Measurements from ENCODE around the gene GNAI2.
"Not testable (repeated sequence)": the region's sequence is repeated elsewhere in the genome, so short reads cannot be mapped to it uniquely, and the experiment has no call there.

GNAI2 gene

DNA sequence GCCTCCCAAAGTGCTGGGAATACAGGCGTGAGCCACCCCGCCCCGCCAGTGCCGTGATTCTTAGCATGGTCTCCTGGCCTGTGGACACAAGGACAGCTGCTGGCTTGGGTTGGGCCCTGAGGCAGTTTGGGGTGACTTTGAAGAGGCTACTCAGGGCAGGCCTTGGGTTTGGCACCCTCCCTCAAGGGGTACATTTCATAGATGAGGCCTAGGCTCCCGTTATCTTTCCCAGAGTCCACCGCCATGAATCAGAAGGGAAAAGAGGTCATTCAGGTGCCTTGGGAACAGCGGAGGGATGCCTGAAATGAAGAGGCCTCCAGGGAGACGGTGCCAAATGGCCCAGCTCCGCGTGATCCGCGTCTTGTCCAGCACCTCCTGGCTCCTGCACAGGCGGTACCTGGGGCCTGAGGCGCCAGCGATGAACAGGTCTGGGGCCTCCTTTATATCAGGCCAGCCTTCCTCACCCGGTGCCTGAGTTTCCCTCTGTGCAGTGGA lies 9.3 kb downstream of the GNAI2 start:
- no peak for DNase-seq (ENCODE audit: low spot score)

DNA sequence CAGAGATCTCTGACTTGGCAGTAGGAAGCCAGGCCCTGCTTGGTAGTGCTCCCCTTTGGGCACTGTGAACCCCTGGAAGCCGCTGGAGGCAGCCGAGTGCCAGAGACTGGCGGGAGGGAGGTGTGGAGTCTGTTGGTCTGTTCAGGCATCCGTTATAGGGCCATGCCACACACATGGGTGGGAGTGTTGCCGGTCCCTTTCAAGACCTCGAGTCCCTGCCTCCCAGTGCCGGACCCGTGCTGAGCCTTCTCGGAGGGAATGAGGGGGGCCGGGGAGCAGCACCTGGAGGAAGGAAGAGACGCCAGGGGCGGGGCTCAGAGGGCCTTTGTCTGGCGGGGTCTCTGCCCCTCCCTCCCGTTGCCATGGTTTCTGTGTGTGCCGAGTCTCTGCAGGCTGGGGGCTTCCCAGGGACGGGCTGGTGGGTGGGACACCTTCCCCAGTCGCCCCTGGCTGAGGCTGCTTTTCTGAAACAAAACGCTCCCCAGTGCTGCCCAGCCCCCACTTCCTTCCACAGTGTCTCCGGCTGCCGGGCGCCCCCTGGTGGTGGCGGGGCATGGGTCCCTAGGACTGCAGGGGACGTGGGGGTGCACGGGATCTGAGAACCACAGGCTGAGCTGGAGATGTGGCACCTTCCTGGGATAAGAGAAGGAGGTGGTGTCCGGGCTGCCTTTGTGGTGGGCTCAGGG lies 10.0 kb downstream of the GNAI2 start:
- peak; percentile 88 for DNase-seq (ENCODE audit: low spot score)

DNA sequence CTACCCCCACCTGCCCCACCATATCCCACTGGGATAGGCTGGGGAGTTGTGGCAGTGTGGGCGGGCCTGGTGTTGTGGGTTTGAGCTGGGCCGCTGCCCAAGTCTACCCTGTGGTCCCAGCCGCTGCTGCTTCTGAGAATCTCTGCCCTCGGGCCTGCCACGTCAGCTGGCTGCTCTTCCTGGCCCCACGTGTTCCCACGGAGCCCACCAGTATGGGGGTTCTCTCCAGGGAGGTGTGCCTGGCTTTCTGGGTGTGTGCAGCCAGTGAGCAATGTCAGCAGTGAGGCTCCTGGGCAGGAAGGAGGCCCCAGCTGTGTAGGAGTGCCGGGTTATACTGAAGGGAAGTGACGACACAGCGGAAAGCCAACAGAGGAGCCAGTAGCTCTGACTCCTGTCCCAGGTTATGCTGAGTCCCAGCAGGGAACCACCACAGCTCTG lies 10.5 kb downstream of the GNAI2 start:
- peak; percentile 72 for DNase-seq (ENCODE audit: low spot score)

DNA sequence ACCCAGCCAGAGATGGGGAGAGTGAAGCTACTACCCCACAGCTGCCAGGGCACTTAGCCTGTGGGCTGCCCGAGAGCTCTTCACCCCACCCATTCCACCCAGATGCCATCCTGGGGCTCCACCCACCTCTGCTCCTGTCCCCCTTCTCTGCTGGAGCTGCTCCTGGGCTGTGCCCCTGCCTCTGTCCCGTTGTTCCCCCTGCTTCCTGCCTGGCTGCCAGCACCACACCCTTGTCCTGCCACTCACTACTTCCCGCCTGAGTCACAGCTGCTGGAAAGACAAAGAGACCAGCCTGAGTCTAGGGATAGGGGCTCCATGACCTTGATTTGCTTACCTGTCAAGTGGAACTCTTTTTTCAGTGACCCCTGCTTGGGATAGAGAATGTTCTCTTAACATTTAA lies 12.4 kb downstream of the GNAI2 start:
- no peak for DNase-seq (ENCODE audit: low spot score)

DNA sequence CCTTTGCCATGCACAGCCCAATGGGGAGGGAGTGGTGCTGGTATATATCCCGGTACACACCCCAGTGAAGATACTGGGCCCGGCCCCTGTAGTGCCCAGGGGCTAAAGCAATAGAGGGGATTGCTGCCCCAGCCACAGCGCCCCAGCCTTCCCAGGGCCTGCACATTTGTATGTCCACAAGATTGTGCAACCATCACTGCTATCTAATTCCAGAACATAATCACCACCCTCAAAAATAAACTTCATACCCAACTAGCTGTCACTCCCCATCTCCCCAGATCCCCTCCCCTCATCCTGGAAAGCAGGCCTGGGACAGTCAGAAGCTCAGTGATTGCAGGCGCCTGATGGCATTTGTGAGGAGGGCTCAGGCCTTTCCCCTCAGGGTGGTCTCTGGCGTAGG lies 13.5 kb downstream of the GNAI2 start:
- no peak for DNase-seq (ENCODE audit: low spot score)

DNA sequence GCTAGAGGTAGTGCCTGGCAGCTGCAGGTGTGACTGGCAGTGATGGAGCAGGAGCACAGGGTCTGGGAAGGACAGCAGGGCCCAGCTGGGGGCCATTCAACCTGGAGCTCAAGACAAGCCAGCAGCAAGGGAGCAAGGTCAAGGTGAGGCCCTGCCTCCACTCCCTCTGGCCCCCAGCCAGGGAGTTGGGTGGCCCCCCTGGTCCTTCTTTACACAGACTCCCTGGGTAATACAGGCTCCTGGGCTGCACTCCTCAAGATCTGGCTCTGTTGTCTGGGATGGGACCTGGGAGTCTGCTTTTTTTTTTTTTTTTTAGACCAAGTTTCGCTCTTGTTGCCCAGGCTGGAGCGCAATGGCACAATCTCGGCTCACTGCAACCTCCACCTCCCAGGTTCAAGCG lies 14.5 kb downstream of the GNAI2 start:
- no peak for DNase-seq (ENCODE audit: low spot score)

DNA sequence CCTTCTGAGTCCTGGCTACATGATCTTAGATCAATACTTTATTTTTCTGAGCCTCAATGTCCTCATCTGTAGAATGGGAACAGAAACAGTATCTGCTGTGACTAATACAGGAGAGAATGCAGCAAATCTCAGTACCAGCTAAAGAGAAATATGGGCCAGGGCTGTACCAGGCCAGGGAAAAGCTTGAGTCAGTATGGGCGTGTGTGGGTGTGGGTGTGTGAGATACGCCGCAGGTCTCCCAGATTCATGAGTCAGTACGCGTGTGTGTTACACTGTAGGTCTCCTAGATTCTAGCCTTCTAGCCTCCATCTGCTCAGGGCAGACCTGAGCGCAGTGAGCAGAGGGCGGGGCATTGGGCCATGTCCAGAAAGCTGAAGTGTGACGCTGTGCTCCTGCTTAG lies 15.2 kb downstream of the GNAI2 start:
- peak; percentile 73 for DNase-seq (ENCODE audit: low spot score)

DNA sequence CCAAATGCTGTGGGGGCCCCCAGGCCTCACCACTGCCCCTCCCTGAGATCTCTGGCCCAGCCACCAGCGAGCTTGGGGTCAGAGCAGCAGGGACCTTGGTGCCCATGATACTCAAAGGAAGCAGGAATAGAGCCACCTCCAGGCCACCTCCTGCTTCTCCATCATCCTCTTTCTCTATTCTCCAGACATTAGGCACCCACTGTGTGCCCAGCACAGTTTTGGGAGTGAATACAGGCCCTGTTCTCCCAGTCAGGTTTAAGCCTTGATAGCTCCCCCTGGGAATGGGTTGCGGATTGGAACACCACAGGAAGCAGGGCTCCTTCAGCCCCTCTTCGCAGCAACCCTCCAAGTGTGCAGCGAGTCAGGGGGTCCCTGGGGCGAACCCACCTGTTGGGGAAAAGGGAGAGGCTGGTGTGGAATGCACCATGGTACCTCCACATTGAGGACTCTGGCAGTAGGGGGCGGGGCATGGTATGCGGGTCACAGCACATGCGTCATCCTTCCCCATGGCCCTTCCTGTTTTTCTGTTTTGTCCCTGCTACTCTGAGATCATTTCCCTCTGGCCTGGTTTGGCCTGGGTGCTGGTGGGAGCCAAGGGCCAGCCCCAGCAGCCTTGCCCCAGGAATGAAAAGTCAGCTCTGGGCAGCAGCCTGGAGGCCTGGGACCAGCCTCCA lies 18.7 kb downstream of the GNAI2 start:
- no peak for DNase-seq (ENCODE audit: low spot score)

DNA sequence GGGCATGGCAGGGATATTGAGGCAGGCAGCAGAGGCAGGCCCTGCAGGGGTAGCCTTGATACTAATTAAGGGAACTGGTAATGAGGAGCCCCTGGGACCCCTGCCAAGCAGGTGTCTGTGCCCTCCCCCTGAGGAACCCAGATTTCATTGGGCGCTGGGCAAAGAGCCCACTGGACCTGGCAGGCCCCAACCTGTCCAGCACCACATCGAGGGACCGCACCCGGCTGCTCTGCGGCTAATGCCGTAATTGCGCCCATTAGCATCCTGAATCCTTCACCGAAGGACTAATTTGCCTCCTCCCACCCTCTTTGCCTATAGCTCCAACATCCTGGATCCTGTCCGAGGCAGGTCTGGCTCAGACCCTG lies 19.2 kb downstream of the GNAI2 start:
- no peak for DNase-seq (ENCODE audit: low spot score)

DNA sequence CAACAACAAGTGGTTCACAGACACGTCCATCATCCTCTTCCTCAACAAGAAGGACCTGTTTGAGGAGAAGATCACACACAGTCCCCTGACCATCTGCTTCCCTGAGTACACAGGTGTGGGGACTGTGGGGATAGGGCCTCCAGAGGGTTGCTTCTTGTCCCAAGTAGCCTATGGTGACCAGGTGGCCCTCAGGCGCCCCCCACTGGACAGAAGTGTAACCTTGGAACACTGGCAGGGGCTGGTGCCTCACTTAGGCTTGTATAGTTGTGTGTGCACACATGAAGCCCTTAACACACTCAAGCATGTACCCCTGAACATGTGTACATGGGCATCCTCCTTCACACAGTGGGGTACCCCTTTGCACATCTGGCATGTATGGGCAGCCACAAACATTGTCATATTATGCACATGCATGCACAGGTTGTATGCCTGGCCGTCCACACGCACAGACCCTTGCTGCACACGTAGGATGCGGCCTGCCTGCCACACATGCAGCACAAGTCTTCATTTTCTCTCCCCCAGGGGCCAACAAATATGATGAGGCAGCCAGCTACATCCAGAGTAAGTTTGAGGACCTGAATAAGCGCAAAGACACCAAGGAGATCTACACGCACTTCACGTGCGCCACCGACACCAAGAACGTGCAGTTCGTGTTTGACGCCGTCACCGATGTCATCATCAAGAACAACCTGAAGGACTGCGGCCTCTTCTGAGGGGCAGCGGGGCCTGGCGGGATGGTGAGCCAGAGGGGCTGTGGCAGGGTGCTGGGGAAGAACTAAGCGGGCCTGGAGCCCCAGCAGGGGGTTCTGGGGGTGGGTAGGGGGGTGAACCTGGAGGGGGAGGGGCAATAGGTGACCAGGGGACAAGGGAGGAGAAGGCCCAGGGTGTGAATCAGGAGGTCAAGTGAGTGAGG lies 21.2 kb downstream of the GNAI2 start:
- no peak for DNase-seq (ENCODE audit: low spot score)

DNA sequence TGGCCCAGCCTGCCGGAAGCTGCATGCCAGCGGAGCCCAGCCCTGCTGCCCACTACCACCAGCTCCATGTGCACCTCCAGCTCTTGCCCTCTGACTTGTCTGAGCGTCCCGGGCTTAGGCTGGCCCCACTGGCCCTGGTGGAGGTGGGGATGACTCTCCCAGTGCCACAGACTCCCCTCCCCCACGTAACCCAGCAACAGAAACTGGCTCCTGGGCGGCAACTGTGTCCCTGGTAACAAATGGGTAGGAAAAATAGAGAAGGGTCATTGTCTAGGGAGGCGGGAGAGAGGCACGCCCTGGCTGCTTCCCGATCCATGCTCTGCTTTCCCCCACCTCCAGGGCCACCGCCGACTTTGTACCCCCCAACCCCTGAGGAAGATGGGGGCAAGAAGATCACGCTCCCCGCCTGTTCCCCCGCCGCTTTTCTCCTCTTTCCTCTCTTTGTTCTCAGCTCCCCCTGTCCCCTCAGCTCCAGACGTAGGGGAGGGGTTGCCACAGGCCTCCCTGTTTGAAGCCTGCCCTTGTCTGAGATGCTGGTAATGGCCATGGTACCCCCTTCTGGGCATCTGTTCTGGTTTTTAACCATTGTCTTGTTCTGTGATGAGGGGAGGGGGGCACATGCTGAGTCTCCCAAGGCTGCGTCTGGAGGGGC lies 22.2 kb downstream of the GNAI2 start:
- DNase-seq (ENCODE audit: low spot score), result no peak

DNA sequence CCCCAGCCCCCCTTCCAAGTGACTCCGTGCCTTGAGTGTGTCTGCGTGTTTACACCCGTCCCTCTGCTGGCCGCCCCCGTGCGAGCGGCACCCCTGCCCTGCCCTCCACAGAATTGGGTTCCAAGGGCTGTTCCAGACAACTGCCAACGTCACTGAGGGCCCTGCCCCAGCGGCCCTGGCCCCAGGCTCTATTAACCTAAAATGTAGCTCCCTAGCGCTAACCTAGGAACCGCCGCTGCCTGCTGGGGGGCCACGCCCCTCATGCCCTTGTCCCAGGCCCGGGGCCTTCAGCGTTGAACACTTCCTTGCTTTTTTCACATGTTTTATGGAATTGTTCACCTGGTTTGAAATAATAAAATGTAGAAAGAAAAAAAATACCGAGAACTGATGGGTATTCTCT lies 23.0 kb downstream of the GNAI2 start:
- no peak for DNase-seq (ENCODE audit: low spot score)

DNA sequence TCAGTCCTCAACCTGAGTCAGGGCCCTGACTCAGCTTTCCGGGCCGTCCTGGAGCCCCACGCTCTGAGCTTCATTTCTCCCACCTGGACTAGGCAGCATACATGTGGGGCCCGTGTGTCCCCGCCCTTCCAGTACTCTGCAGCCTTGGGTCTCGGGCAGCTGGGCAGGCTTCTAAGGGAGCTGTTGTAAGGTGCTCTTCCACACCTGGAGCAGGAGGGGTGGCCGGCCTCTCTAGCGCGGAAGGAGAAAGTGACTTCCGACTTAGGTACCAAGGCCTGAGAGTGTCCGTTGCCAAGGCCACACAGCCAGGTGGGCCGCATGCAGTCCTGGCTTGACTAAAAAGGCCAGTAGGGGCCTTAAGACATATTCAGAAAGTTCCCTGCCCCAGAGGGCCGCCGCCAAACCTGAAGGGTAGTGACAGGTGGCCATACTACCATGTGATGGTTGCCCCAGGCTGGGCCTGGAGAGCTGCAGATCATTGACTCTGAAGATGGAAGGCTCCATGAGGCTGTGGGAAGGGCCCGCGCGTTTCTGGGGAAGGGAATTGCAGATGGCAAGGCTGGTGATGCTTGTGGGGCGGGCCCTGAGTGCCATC lies 23.5 kb downstream of the GNAI2 start:
- no peak for DNase-seq (ENCODE audit: low spot score)

DNA sequence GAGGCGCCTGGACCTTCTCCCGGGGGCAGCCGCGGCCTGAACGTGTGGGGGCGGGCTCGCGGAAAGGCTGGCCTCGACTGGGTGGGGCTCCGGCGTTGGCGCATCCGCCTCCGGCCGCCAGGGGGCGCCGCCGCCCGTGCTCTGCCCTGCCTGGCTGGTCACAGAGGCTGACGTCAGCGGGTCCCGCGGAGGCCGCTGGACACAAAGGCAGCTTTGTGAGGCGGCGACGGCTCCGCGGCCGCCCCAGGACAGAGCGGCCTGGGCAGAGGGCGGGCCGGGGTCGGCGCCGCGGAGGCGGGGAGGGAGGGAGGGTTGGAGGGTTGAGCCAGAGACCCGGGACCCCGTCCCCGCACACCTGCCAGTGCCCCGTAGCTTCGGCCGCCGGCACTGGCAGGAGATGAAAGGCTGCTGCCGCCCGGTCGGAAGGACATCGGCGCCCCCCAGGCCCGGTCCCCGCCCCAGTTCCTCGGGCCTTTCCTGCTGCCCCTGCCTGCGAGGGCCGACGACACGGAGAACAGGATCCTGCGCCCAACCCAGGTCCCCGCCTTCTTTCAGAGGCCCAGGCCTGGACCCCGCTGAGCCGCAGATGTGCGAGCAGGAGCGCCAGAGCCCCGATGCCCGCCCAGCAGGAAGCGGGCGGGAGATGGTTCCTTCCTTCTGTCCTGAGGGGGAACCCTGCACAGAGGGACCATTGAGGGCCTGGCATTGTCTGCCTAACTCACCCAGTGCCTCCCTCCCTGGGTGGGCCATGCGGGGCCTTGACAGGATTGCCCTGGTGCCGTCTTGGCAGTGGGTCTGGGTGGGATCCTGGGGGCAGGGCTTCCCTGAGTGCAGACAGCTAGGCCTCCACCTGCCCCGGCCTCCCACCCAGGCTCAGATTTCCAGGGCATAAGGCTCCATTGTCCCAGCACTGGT lies 24.3 kb downstream of the GNAI2 start:
- DNase-seq (ENCODE audit: low spot score), result peak; percentile 97

DNA sequence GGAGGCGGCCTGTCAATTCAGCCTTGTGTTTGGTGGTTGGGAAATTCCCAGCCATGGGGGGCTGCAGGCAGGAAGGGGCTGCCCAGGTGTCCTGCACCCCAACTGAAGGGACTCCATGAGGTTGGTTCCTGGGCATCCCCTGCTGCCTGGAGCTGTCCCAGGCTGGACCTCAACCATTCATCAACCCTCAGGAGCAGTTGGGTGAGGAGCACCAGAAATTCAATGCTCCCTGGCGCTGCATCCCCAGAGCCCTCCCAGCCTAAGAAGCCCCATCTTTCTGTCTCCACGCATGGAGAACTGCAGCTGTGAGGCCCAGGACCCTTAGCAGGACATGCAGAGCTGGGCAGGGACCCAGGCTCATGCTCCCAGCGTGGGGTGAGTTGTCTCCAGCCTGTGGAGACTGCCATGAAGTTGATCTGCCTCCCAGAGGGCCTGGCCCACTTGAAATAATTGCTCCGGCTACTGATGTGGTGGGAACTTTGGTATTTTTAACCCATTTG lies 25.0 kb downstream of the GNAI2 start:
- no peak for DNase-seq (ENCODE audit: low spot score)

DNA sequence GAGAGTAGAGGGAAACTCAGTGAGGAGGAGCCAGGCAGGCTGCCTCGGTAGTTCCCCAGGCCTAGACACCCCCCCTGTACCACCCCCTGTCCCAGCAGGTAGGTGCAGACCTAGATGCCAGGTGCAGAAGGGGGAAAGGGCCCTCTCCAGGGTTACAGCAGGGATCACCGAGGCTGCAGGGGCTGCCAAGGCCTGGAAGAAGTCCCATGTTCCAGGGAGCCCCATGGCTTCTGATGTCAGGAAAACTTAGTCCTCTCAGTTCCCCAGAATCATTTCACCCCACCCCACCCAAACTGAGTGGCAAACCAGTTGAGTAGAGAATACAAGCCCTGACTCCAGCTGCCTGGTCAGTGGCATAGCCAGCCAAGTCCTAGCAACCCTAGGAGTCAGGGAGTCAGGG lies 25.5 kb downstream of the GNAI2 start:
- DNase-seq (ENCODE audit: low spot score), result no peak

DNA sequence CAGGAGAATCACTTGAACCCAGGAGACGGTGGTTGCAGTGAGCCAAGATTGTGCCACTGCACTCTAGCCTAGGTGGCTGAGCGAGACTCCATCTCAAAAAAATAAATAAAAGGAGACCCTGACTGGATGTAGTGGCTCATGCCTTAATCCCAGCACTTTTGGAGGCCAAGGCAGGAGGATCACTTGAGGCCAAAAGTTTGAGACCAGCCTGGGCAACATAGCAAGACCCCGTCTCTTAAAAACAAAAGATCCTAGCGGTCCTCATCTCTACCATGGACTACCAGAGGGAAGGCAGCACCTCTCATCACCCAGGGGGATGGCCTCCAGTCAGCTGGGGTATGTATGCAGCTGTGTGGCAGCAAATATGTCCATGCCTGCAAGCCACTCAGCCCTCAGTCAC lies 26.2 kb downstream of the GNAI2 start:
- not testable (repeated sequence) for DNase-seq (ENCODE audit: low spot score)

DNA sequence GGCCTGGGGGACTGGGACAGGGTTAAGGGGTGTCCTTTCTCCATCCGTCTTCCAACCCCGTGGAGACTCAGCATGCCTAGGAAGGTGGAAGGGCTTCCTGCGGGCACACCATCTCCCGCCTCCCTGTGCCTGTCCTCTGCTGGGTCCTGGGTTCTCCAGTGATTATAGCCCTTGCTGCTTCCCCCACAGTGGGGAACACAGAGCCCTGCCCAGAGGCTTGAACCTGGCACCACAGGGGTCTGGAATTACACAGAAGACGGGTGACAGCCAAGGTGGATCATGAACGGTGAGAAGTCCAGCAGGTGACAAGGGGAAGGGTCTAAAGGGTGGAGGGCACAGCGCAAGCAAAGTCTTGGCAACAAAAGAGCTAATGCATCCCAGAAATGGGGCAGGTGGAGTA lies 26.8 kb downstream of the GNAI2 start:
- DNase-seq (ENCODE audit: low spot score), result no peak

DNA sequence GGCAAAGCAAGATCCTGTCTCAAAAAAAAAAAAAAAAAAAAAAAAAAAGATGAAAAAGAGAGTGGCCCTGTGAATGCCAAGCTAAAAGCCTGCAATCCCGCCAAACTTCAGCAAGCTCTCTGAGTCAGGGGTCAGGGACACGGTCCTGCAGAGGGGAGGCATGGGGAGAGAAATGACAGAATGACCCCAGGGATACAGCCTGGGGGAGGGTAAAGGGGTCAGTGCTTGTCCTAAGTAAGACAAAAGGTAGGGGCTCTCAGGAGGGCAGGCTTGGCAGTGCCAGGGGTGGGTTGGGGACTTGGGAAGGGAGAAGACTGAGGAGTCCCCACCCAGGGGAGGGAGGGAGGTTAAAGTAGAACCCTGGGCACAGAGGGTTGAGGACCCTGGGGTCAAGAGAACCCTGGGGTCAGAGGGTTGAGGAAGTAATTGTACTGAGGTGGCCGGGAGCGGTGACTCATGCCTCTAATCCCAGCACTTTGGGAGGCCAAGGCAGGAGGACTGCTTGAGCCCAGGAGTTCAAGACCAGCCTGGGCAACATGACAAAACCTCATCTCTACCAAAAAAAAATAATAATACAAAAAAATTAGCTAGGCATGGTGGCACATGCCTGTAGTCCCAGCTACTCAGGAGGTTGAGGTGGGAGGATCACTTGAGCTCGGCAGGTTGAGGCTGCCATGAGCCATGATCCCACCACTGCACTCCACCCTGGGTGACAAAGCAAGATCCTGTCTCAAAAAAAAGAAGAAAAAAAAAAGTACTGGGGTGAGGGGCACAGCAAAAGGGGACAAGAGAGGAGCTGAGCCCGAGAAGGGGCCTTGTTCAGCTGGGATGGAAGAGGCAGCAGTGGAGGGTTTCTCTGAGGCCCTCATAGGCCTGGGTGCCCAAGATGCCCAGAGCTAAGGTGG lies 27.7 kb downstream of the GNAI2 start:
- no peak for DNase-seq (ENCODE audit: low spot score)
